Measurements from ENCODE around the gene AFM.
"Not testable (repeated sequence)": the region's sequence is repeated elsewhere in the genome, so short reads cannot be mapped to it uniquely, and the experiment has no call there.

GRCh38 chr4:73550865-73551264 lies 69.3 kb downstream of the AFM start:
- TF ChIP-seq POLR2AphosphoS5 (IDR thresholded peaks at IDR 0.05; ENCODE audit: low read depth, low read length); POLR2A (IDR thresholded peaks at IDR 0.05; ENCODE audit: low read depth, low read length); TAF1 (IDR thresholded peaks at IDR 0.05; ENCODE audit: borderline replicate concordance, low read depth, low read length): not testable (repeated sequence)
